ENCODE data around the gene WDR86.

- no peak for TF ChIP-seq POLR2A (IDR thresholded peaks at IDR 0.05; ENCODE audit: low read length)
- no peak for TF ChIP-seq GATA1 (IDR thresholded peaks at IDR 0.05; ENCODE audit: low read depth, low read length)
Observed at GRCh38 chr7:151381348-151382078, 28.3 kb downstream of the WDR86 start.

Data from erythroblast (primary cell).